ENCODE data around the gene ZNF70.

DNA sequence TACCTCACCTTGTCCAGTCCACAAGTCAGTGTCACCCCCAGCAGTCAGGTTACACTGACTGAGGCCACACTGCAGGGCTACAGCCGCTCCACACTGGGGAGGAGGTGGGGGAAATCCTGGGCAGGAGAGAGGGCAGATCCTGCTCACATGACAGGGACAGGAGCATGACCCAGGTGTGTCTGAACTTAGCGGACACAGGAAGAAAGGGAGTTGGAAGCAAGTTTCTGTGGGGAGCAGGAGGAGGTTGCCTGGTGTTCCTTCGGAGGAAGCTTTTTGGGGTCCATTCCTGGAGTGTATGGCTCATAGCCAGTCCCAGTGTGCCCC, 27.6 kb upstream of the ZNF70 start:
- TF ChIP-seq RAD21 (IDR thresholded peaks at IDR 0.05; ENCODE audit: low read length) (no peak), MAZ (IDR thresholded peaks at IDR 0.05; ENCODE audit: borderline replicate concordance, low read depth, low read length) (no peak), MXI1 (IDR thresholded peaks at IDR 0.05; ENCODE audit: borderline replicate concordance, low read depth, low read length) (no peak), CEBPB (IDR thresholded peaks at IDR 0.05; ENCODE audit: low read depth, low read length) (no peak), RCOR1 (IDR thresholded peaks at IDR 0.05; ENCODE audit: insufficient replicate concordance, low read length) (no peak), POLR2A (IDR thresholded peaks at IDR 0.05; ENCODE audit: low read depth, low read length) (no peak), BHLHE40 (IDR thresholded peaks at IDR 0.05; ENCODE audit: low read depth, low read length) (no peak), MAFK (IDR thresholded peaks at IDR 0.05; ENCODE audit: low read depth, low read length) (no peak)
- TF ChIP-seq, protein P1, sequence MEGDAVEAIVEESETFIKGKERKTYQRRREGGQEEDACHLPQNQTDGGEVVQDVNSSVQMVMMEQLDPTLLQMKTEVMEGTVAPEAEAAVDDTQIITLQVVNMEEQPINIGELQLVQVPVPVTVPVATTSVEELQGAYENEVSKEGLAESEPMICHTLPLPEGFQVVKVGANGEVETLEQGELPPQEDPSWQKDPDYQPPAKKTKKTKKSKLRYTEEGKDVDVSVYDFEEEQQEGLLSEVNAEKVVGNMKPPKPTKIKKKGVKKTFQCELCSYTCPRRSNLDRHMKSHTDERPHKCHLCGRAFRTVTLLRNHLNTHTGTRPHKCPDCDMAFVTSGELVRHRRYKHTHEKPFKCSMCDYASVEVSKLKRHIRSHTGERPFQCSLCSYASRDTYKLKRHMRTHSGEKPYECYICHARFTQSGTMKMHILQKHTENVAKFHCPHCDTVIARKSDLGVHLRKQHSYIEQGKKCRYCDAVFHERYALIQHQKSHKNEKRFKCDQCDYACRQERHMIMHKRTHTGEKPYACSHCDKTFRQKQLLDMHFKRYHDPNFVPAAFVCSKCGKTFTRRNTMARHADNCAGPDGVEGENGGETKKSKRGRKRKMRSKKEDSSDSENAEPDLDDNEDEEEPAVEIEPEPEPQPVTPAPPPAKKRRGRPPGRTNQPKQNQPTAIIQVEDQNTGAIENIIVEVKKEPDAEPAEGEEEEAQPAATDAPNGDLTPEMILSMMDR (conservative IDR thresholded peaks at IDR 0.05; ENCODE audit: low read depth, low read length): no peak
- TF ChIP-seq, protein P2, sequence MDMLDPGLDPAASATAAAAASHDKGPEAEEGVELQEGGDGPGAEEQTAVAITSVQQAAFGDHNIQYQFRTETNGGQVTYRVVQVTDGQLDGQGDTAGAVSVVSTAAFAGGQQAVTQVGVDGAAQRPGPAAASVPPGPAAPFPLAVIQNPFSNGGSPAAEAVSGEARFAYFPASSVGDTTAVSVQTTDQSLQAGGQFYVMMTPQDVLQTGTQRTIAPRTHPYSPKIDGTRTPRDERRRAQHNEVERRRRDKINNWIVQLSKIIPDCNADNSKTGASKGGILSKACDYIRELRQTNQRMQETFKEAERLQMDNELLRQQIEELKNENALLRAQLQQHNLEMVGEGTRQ (IDR thresholded peaks at IDR 0.05; ENCODE audit: low read depth, low read length): no peak

Data from IMR-90 (cell line).